ENCODE measurements around the gene HPGDS.

- no peak for TF ChIP-seq POLR2AphosphoS5 (IDR thresholded peaks at IDR 0.05; ENCODE audit: borderline replicate concordance, low read depth, low read length)
- TF ChIP-seq EZH2 (IDR thresholded peaks at IDR 0.05), result no peak
These were observed 37.0 kb downstream of the HPGDS start for GRCh38 chr4:94305466-94306225.
